CD14-positive monocyte (primary cell): ENCODE data around the gene HSP90AA1. TPM values are rescaled to one million over a fixed set of nuclear protein-coding genes. Genes with fewer than 3 reads are reported as not detected.

Experiments used
- DNase-seq, 3 donors: peaks; one replicate each; pipeline ENCODE4 v3.0.0-alpha.2; 2011 to 2022
- H2AFZ ChIP-seq: 2 replicates; pipeline ENCODE4 v1.6.0; 2012; ENCODE audit warnings: mild to moderate bottlenecking, low read depth, low read length, inconsistent platforms; ENCODE audit not compliant: insufficient read depth, poor library complexity, severe bottlenecking
- H3K27ac ChIP-seq, 2 donors: 1 replicate in 1 of 2; 2 replicates in 1 of 2; pipeline ENCODE4 v1.5.1; 2012 to 2013; ENCODE audit warnings: low read length in 2 of 2, control low read depth in 1 of 2, inconsistent platforms in 1 of 2, low read depth in 1 of 2, mild to moderate bottlenecking in 1 of 2
- H3K27me3 ChIP-seq, 2 donors: one replicate each; pipeline versions ENCODE4 v1.6.0 to v1.6.1; 2011 to 2013; ENCODE audit warnings: low read length in 2 of 2; ENCODE audit not compliant: control insufficient read depth in 2 of 2, insufficient read depth in 2 of 2
- H3K36me3 ChIP-seq, 2 donors: replicated peaks in 1 of 2; 1 replicate in 1 of 2; 2 replicates in 1 of 2; pipeline versions ENCODE4 v1.5.1 to v1.6.1; 2012 to 2013; ENCODE audit warnings: low read length in 2 of 2, control low read depth in 1 of 2, inconsistent platforms in 1 of 2, mild to moderate bottlenecking in 1 of 2; ENCODE audit not compliant: insufficient read depth in 2 of 2, control insufficient read depth in 1 of 2
- H3K4me1 ChIP-seq, 2 donors: 1 replicate in 1 of 2; 2 replicates in 1 of 2; pipeline versions ENCODE4 v1.5.1 to v1.6.1; 2012 to 2013; ENCODE audit warnings: low read length in 2 of 2, control low read depth in 1 of 2, inconsistent platforms in 1 of 2, mild to moderate bottlenecking in 1 of 2, moderate library complexity in 1 of 2; ENCODE audit not compliant: insufficient read depth in 2 of 2, control insufficient read depth in 1 of 2
- H3K4me2 ChIP-seq: replicated peaks from 2 replicates; pipeline ENCODE3; 2012; ENCODE audit warnings: low read length, moderate library complexity, mild to moderate bottlenecking; ENCODE audit not compliant: poor library complexity, severe bottlenecking; ENCODE audit errors: extremely low read depth
- H3K4me3 ChIP-seq, 3 experiments: fragments of 200-600 bp in 1 of 3; sonication (generic) in 1 of 3; replicated peaks in 1 of 3; 1 replicate in 2 of 3; 2 replicates in 1 of 3; pipeline ENCODE4 v1.5.1; 2011 to 2013; ENCODE audit warnings: low read length in 3 of 3, mild to moderate bottlenecking in 3 of 3, control low read depth in 2 of 3, low read depth in 2 of 3, inconsistent platforms in 1 of 3, moderate library complexity in 1 of 3
- H3K79me2 ChIP-seq: 2 replicates; pipeline ENCODE4 v1.6.0; 2012; ENCODE audit warnings: mild to moderate bottlenecking, control low read depth, inconsistent platforms, low read length, moderate library complexity; ENCODE audit not compliant: insufficient read depth
- H3K9ac ChIP-seq: 2 replicates; pipeline ENCODE4 v1.6.0; 2017; ENCODE audit warnings: low read length, mild to moderate bottlenecking; ENCODE audit not compliant: insufficient read depth, poor library complexity, severe bottlenecking
- H3K9me3 ChIP-seq, 2 donors: replicated peaks in 1 of 2; 1 replicate in 1 of 2; 2 replicates in 1 of 2; pipeline versions ENCODE4 v1.5.1 to v1.6.1; 2012 to 2013; ENCODE audit warnings: low read length in 2 of 2, control low read depth in 1 of 2; ENCODE audit not compliant: control insufficient read depth in 1 of 2, insufficient read depth in 1 of 2
- H4K20me1 ChIP-seq: 2 replicates; pipeline ENCODE4 v1.6.0; 2012; ENCODE audit warnings: mild to moderate bottlenecking, low read length, control low read depth, moderate library complexity; ENCODE audit not compliant: insufficient read depth
- H3K27ac Mint-ChIP-seq, 7 donors: one replicate each; pipeline ENCODE4 v1.8.0; 2020; ENCODE audit warnings: mild to moderate bottlenecking in 7 of 7, mixed read lengths in 7 of 7, moderate library complexity in 6 of 7, inconsistent platforms in 2 of 7
- H3K27me3 Mint-ChIP-seq, 3 donors: one replicate each; pipeline ENCODE4 v1.8.0; 2021 to 2022; ENCODE audit warnings: low read depth in 3 of 3, mild to moderate bottlenecking in 3 of 3, mixed read lengths in 3 of 3, moderate library complexity in 3 of 3, inconsistent platforms in 1 of 3
- H3K36me3 Mint-ChIP-seq, 2 donors: one replicate each; pipeline ENCODE4 v1.8.0; 2020; ENCODE audit warnings: mixed read lengths in 2 of 2, inconsistent platforms in 1 of 2, mild to moderate bottlenecking in 1 of 2
- H3K4me1 Mint-ChIP-seq: one replicate; pipeline ENCODE4 v1.8.0; 2020; ENCODE audit warnings: mild to moderate bottlenecking, mixed read lengths
- H3K4me3 Mint-ChIP-seq, 2 donors: one replicate each; pipeline ENCODE4 v1.8.0; 2020; ENCODE audit warnings: mild to moderate bottlenecking in 2 of 2, mixed read lengths in 2 of 2, moderate library complexity in 1 of 2
- H3K9me3 Mint-ChIP-seq, 7 donors: one replicate each; pipeline ENCODE4 v1.8.0; 2020 to 2022; ENCODE audit warnings: mixed read lengths in 7 of 7, mild to moderate bottlenecking in 6 of 7, moderate library complexity in 6 of 7, inconsistent platforms in 2 of 7
- CTCF ChIP-seq: fragments of 200-600 bp; IDR thresholded peaks from one replicate; pipeline ENCODE4 v1.8.0; 2022; ENCODE audit warnings: antibody characterized with exemption, mild to moderate bottlenecking
- WGBS: methylation state at CpG from one replicate; pipeline ENCODE4 v1.1.5; 2013; ENCODE audit warnings: missing lambda C conversion rate; ENCODE audit not compliant: insufficient coverage; 5-methylcytosine and 5-hydroxymethylcytosine counted together
- intact Hi-C, 2 donors: fragments of 100-400 bp; cut with micrococcal nuclease; formaldehyde crosslinking; loops; one replicate each; pipeline versions ENCODE4 v1.15.0 to v1.15.1; 2023
- polyA plus RNA-seq, 3 donors: library from polyadenylated mRNA; depleted of rRNA in 1 of 3; unstranded in 2 of 3; stranded (reverse) in 1 of 3; fragments of 300-500 nt in 2 of 3; fragments of >200 nt in 1 of 3; fragmentation: Illumina TruSeq in 2 of 3; gene quantifications; 1 replicate in 2 of 3; 2 replicates in 1 of 3; pipeline ENCODE4 v1.2.3, GENCODE V29; 2012 to 2021
- small RNA-seq: library from RNA; depleted of rRNA; stranded (forward); fragments of <200 nt; gene quantifications from one replicate; pipeline ENCODE3, GENCODE V24; 2012; ENCODE audit warnings: low read depth; ENCODE audit not compliant: insufficient read length

HSP90AA1 gene
- polyA plus RNA-seq, 3 donors = 149 to 211 (median 180) TPM

- Mint-ChIP-seq H3K4me1 (no peaks in the 10 kb centered on the region), H3K36me3 (peaks cover 84 to 96% of the 10 kb centered on the region in 2 donors), H3K4me3 (no peak overlapping the region), H3K27ac (peak overlapping the region in 1 of 7 donors; percentile 69), H3K9me3 (no peaks in the 10 kb centered on the region), H3K27me3 (peaks cover 0 to 2% (median 0%) of the 10 kb centered on the region in 3 donors)
- Histone ChIP-seq H3K79me2 (no peaks in the 10 kb centered on the region), H3K36me3 (peaks cover 95 to 100% of the 10 kb centered on the region in 2 donors), H4K20me1 (peaks cover 10% of the 10 kb centered on the region), H3K4me3 (no peak overlapping the region), H3K27me3 (no peaks in the 10 kb centered on the region), H3K4me2 (no peak overlapping the region), H3K4me1 (no peaks in the 10 kb centered on the region), H3K27ac (no peak overlapping the region), H3K9ac (no peak overlapping the region), H3K9me3 (no peaks in the 10 kb centered on the region), H2AFZ (no peak overlapping the region)
- TF ChIP-seq CTCF = no peak
- 100% methylated on average over 7 of the region's 11 CpGs for WGBS
- no peak for DNase-seq
- intact Hi-C loops = no loop called here
Measured at GRCh38 chr14:102034301-102034700, 52.5 kb downstream of the HSP90AA1 start.

- H3K9me3 Mint-ChIP-seq = no peaks in the 10 kb centered on the region
- peaks cover 84 to 96% of the 10 kb centered on the region in 2 donors for H3K36me3 Mint-ChIP-seq
Measured at GRCh38 chr14:102033241-102033640, 53.6 kb downstream of the HSP90AA1 start.

More at GRCh38 chr14:102033241-102033640, 53.6 kb downstream of the HSP90AA1 start:
- Histone ChIP-seq H4K20me1 (peaks cover 15% of the 10 kb centered on the region), H3K36me3 (peaks cover 95 to 100% of the 10 kb centered on the region in 2 donors), H2AFZ (no peak overlapping the region), H3K27me3 (no peaks in the 10 kb centered on the region), H3K79me2 (no peaks in the 10 kb centered on the region), H3K27ac (no peak overlapping the region), H3K4me1 (no peaks in the 10 kb centered on the region), H3K4me2 (no peak overlapping the region), H3K9ac (no peak overlapping the region), H3K4me3 (no peak overlapping the region), H3K9me3 (no peaks in the 10 kb centered on the region)
- Mint-ChIP-seq H3K27ac (peak overlapping the region in 1 of 7 donors; percentile 66), H3K27me3 (peaks cover 0 to 2% (median 0%) of the 10 kb centered on the region in 3 donors), H3K4me1 (no peaks in the 10 kb centered on the region), H3K4me3 (no peak overlapping the region)
- no peak for TF ChIP-seq CTCF
- 96% methylated on average over 9 of the region's 13 CpGs for WGBS
- DNase-seq = no peak
- intact Hi-C loops = no loop called here

Small RNA genes lying within 50 kb of the gene (small RNA-seq; reads per million reads assigned to genes)
- not detected for gene RN7SL472P

Other genes with a start within 250 kb of the HSP90AA1 start
- 10 to 100 TPM; 14.7 to 87.3 (median 23.6) TPM for gene DYNC1H1, start 122.5 kb downstream of the HSP90AA1 start, polyA plus RNA-seq
- gene WDR20, start 52.9 kb upstream of the HSP90AA1 start, polyA plus RNA-seq = 10 to 100 TPM in 1 of 3 donors, 1 to 10 TPM in 2; 7.4 to 13.3 (median 9.0) TPM
- gene MOK, start 218.1 kb upstream of the HSP90AA1 start, polyA plus RNA-seq = 1 to 10 TPM in 2 of 3 donors, under 1 TPM in 1; 0.67 to 3.4 (median 1.8) TPM
- 10 to 100 TPM in 1 of 3 donors, 1 to 10 TPM in 1, under 1 TPM in 1; 0.47 to 17.0 (median 1.7) TPM for gene ZNF839, start 232.7 kb upstream of the HSP90AA1 start, polyA plus RNA-seq